K562 (cell line): Measurements from ENCODE around the gene NPAS3. TPM values are rescaled to one million over a fixed set of nuclear protein-coding genes. Genes with fewer than 3 reads are reported as not detected.

ENCODE experiments used
- ATAC-seq: fragments of 200-7000 bp; cut with Tn5 transposase; 3 replicates; pipeline ENCODE4 v1.9.1; 2020; ENCODE audit warnings: moderate library complexity
- BruUV-seq: library from RNA; stranded (reverse); fragments of 400-500 nt; replicated peaks from 2 replicates; lab custom pipeline; 2021; lab: Mats Ljungman, UMichigan
- CTCF ChIA-PET: fragments of 300-600 bp; formaldehyde crosslinking; extraction: SDS; loops from one replicate; lab custom pipeline; 2021; ENCODE audit warnings: low intra/inter-chr PET ratio; lab: Yijun Ruan, JAX
- POLR2A ChIA-PET: fragments of 300-600, 350-650 bp; sonication (Branson Sonifier 250); formaldehyde crosslinking; extraction: SDS; loops from one replicate; lab custom pipeline; 2021; ENCODE audit warnings: antibody characterized with exemption, inconsistent platforms; lab: Yijun Ruan, JAX
- DNase-seq, 4 experiments: peaks; one replicate each; pipeline versions ENCODE4 v3.0.0 to v3.0.0-alpha.2; 2011 to 2018; ENCODE audit warnings: low spot score in 3 of 4, mixed read lengths in 3 of 4; ENCODE audit errors: extremely low read depth in 1 of 4
- FAIRE-seq: peaks from 2 replicates; lab custom pipeline; 2011; peaks lifted over from hg19 to GRCh38; lab: Jason Lieb, UNC
- H2AFZ ChIP-seq: 2 replicates; pipeline ENCODE4 v1.6.0; 2011; ENCODE audit warnings: low read depth, low read length, control low read depth, inconsistent platforms
- H3K27ac ChIP-seq: fragments of 200-600 bp; 3 replicates; pipeline ENCODE4 v1.8.0; 2011; ENCODE audit warnings: low read depth, mild to moderate bottlenecking, control low read depth, inconsistent platforms, low read length, moderate library complexity, mixed read lengths; ENCODE audit errors: extremely low read depth
- H3K27me3 ChIP-seq, 2 experiments: fragments of 300-600 bp in 1 of 2; 2 replicates in 1 of 2; 3 replicates in 1 of 2; pipeline versions ENCODE4 v1.6.0 to v1.8.0; 2011; ENCODE audit warnings: inconsistent platforms in 2 of 2, low read length in 2 of 2, mild to moderate bottlenecking in 1 of 2, mixed read lengths in 1 of 2, moderate library complexity in 1 of 2; ENCODE audit not compliant: control insufficient read depth in 2 of 2, insufficient read depth in 2 of 2
- H3K36me3 ChIP-seq: fragments of 300-600 bp; 3 replicates; pipeline ENCODE4 v1.8.0; 2011; ENCODE audit warnings: mild to moderate bottlenecking, low read length, inconsistent platforms; ENCODE audit not compliant: control insufficient read depth, insufficient read depth
- H3K4me1 ChIP-seq, 2 experiments: fragments of 200-600 bp in 1 of 2; replicated peaks in 1 of 2; 2 replicates in 1 of 2; 3 replicates in 1 of 2; pipeline versions ENCODE4 v1.5.1 to v1.8.0; 2011; ENCODE audit warnings: inconsistent platforms in 2 of 2, low read length in 2 of 2, mild to moderate bottlenecking in 1 of 2, mixed read lengths in 1 of 2, moderate library complexity in 1 of 2; ENCODE audit not compliant: control insufficient read depth in 2 of 2, insufficient read depth in 2 of 2
- H3K4me2 ChIP-seq: 2 replicates; pipeline ENCODE4 v1.6.1; 2011; ENCODE audit warnings: low read length, control low read depth, inconsistent platforms, mixed read lengths; ENCODE audit not compliant: insufficient read depth
- H3K4me3 ChIP-seq: fragments of 200-600 bp; sonication (generic), shearing (Covaris generic); 2 replicates; pipeline ENCODE4 v1.5.1; 2016; ENCODE audit warnings: control low read depth, inconsistent platforms
- H3K79me2 ChIP-seq: fragments of 200-600 bp; 3 replicates; pipeline ENCODE4 v1.8.0; 2011; ENCODE audit warnings: low read length, inconsistent platforms; ENCODE audit not compliant: control insufficient read depth, insufficient read depth
- H3K9ac ChIP-seq, 2 experiments: 2 replicates each; pipeline versions ENCODE4 v1.6.0 to v1.6.1; 2011; ENCODE audit warnings: low read depth in 2 of 2, low read length in 2 of 2, control low read depth in 1 of 2, inconsistent platforms in 1 of 2, mild to moderate bottlenecking in 1 of 2, mixed read lengths in 1 of 2; ENCODE audit not compliant: insufficient read depth in 1 of 2
- H3K9me1 ChIP-seq: one replicate; pipeline ENCODE4 v1.6.0; 2011; ENCODE audit warnings: inconsistent platforms, mild to moderate bottlenecking, low read length, moderate library complexity; ENCODE audit not compliant: control insufficient read depth, insufficient read depth
- H3K9me3 ChIP-seq: replicated peaks from 2 replicates; pipeline ENCODE4 v1.5.1; 2011; ENCODE audit warnings: low read depth, low read length, inconsistent platforms; ENCODE audit not compliant: control insufficient read depth, insufficient read depth
- H4K20me1 ChIP-seq: replicated peaks from 2 replicates; pipeline ENCODE4 v1.6.1; 2011; ENCODE audit warnings: low read length, inconsistent platforms, mixed read lengths; ENCODE audit not compliant: control insufficient read depth, insufficient read depth
- CHD2 ChIP-seq: IDR thresholded peaks from 2 replicates; pipeline ENCODE4 v1.6.1; 2011; ENCODE audit warnings: low read depth, low read length
- EP400 ChIP-seq: fragments of 450-650 bp; IDR thresholded peaks from 2 replicates; pipeline ENCODE4 v1.6.1; 2017; ENCODE audit warnings: antibody characterized with exemption, mild to moderate bottlenecking, moderate library complexity
- TRIM28 ChIP-seq: fragments of 450-650 bp; IDR thresholded peaks from 2 replicates; pipeline ENCODE4 v1.6.1; 2017
- ZNF668 ChIP-seq: fragments of 250-450 bp; sonication (Bioruptor Pico); IDR thresholded peaks from 2 replicates; pipeline ENCODE4 v1.8.0; 2022; ENCODE audit warnings: mild to moderate bottlenecking, inconsistent platforms
- WGBS: fragments of 100-300 bp; shearing (Covaris generic); methylation state at CpG from one replicate; pipeline ENCODE4 v1.1.6; 2016; ENCODE audit warnings: low coverage, mixed read lengths; ENCODE audit not compliant: insufficient coverage; ENCODE audit errors: missing lambda C conversion rate; 5-methylcytosine and 5-hydroxymethylcytosine counted together
- in situ Hi-C: fragments of 300-500 bp; cut with MboI; formaldehyde crosslinking; loops from 4 replicates; pipeline ENCODE4 v1.15.0; 2018; ENCODE audit warnings: inconsistent platforms, mixed read lengths
- intact Hi-C: fragments of 100-400 bp; cut with micrococcal nuclease; formaldehyde crosslinking; loops from 2 replicates; pipeline ENCODE4 v1.14.2; 2022
- polyA plus RNA-seq, 8 experiments: library from polyadenylated mRNA; depleted of rRNA in 4 of 8; stranded (reverse) in 5 of 8; unstranded in 3 of 8; fragments of >200 nt; fragmentation: Nextera tagmentation in 2 of 8; fragmentation: Illumina TruSeq in 1 of 8; extraction: Ambion mirVana in 2 of 8; extraction: Trizol in 1 of 8; gene quantifications; 2 replicates each; pipeline versions ENCODE4 v1.2.1 to v1.2.3, GENCODE V29; 2011 to 2014; ENCODE audit warnings: inconsistent platforms in 1 of 8, missing spikeins in 1 of 8
- total RNA-seq, 7 experiments: library from RNA; depleted of rRNA in 6 of 7; stranded (reverse); fragments of >200 nt in 6 of 7; fragmentation: Illumina TruSeq in 2 of 7; extraction: Trizol in 2 of 7; gene quantifications; 2 replicates each; pipeline versions ENCODE4 v1.2.1 to v1.2.3, GENCODE V29; 2011 to 2021; ENCODE audit warnings: low replicate concordance in 1 of 7
- TF ChIP-seq, protein P1 (sequence below): sonication (generic); formaldehyde crosslinking; IDR thresholded peaks from 2 replicates; pipeline ENCODE4 v1.8.0; 2022; ENCODE audit warnings: mild to moderate bottlenecking, missing genetic modification reagents

Gene NPAS3
- total and polyA plus RNA-seq, 9 of the 15 experiments (the other 6 are each of a cell fraction or from before 2014, with no cell fraction given): 0.04 TPM; not detected in 8

DNA sequence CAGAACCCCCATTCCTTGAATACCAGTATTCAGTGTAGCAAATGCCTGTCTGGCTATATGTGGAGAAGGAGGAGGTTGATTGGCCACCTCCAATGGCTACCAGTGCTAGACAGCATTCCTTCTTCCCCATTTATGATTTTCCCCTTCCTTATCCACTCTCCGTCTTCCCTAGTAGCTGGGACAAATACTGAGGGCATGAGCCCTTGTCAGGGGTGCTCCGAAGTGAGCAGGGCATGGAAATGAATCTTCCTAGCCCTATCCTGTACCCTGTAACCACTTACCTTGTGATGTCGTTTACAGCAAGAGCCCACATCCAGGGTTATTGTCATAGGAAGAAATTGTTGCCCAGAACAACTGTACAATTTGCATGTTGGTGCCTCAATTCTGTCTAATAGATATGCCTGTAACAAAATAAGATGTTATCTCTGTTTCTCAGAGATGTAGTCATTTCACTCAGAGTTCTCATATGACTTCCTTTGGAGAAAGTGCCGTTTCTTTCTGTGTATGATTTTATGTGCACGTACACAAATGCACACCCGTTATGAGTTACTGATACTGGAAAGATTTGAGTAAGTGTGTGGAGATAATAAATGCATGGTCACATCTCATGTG is 588.5 kb downstream of the NPAS3 start:
- Histone ChIP-seq H3K4me2 (no peak overlapping the region), H2AFZ (no peak overlapping the region), H3K27me3 (no peaks in the 10 kb centered on the region; a peak in 1 of 5 replicates), H3K9me3 (no peaks in the 10 kb centered on the region), H4K20me1 (no peaks in the 10 kb centered on the region), H3K36me3 (no peaks in the 10 kb centered on the region), H3K9ac (no peak overlapping the region), H3K79me2 (no peaks in the 10 kb centered on the region), H3K27ac (no peak overlapping the region), H3K4me3 (no peak overlapping the region), H3K9me1 (no peaks in the 10 kb centered on the region), H3K4me1 (no peaks in the 10 kb centered on the region)
- DNase-seq: no peak
- WGBS: 4% methylated on average over 5 of the region's 6 CpGs
- no TSS peak for BruUV-seq
- in situ Hi-C loops: no loop called here
- intact Hi-C loops: no loop called here
- CTCF ChIA-PET: no interaction called here
- no peak for ATAC-seq
- no peak for FAIRE-seq
- POLR2A ChIA-PET: no interaction called here
- TF ChIP-seq CHD2 (no peak), ZNF668 (CRISPR knock-in tag) (no peak), TRIM28 (no peak), EP400 (no peak)
- TF ChIP-seq, protein P1, sequence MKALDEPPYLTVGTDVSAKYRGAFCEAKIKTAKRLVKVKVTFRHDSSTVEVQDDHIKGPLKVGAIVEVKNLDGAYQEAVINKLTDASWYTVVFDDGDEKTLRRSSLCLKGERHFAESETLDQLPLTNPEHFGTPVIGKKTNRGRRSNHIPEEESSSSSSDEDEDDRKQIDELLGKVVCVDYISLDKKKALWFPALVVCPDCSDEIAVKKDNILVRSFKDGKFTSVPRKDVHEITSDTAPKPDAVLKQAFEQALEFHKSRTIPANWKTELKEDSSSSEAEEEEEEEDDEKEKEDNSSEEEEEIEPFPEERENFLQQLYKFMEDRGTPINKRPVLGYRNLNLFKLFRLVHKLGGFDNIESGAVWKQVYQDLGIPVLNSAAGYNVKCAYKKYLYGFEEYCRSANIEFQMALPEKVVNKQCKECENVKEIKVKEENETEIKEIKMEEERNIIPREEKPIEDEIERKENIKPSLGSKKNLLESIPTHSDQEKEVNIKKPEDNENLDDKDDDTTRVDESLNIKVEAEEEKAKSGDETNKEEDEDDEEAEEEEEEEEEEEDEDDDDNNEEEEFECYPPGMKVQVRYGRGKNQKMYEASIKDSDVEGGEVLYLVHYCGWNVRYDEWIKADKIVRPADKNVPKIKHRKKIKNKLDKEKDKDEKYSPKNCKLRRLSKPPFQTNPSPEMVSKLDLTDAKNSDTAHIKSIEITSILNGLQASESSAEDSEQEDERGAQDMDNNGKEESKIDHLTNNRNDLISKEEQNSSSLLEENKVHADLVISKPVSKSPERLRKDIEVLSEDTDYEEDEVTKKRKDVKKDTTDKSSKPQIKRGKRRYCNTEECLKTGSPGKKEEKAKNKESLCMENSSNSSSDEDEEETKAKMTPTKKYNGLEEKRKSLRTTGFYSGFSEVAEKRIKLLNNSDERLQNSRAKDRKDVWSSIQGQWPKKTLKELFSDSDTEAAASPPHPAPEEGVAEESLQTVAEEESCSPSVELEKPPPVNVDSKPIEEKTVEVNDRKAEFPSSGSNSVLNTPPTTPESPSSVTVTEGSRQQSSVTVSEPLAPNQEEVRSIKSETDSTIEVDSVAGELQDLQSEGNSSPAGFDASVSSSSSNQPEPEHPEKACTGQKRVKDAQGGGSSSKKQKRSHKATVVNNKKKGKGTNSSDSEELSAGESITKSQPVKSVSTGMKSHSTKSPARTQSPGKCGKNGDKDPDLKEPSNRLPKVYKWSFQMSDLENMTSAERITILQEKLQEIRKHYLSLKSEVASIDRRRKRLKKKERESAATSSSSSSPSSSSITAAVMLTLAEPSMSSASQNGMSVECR (CRISPR knock-in tag): no peak
